Measurements from ENCODE around the gene FAAH.

The FAAH gene

DNA sequence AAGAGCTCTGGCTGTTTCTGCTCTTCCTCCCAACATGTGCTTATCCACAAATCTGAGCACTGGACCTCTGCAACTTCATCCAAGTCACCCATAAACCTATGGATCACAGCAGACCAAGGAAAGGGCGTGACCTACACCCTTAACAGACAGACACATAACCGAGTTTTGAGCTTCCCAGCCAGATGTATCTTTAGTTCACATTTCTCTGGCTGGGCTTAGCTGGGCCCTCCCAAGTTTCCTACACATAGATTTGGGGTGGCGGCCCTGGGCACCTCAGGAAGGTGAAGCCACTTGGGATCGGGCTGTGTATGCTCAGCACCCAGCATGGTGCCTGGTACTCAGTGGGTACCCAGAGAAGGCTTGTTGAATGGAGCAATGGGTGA, 26.4 kb downstream of the FAAH start:
- Histone ChIP-seq H3K4me1 (ENCODE audit: low read length) (peaks cover 6% of the 10 kb centered on the region), H3K4me3 (ENCODE audit: low read length) (no peak overlapping the region), H3K36me3 (replicated peaks; ENCODE audit: low read depth, low read length) (no peaks in the 10 kb centered on the region), H4K20me1 (ENCODE audit: insufficient read depth, low read length) (no peaks in the 10 kb centered on the region), H3K9ac (ENCODE audit: low read length) (no peak overlapping the region), H3K4me2 (ENCODE audit: low read length) (no peak overlapping the region), H3K9me3 (ENCODE audit: insufficient read depth, low read length) (no peaks in the 10 kb centered on the region), H3K79me2 (ENCODE audit: low read length) (no peaks in the 10 kb centered on the region), H2AFZ (ENCODE audit: low read depth, low read length) (no peak overlapping the region), H3K27me3 (ENCODE audit: low read depth, low read length) (peaks cover 4% of the 10 kb centered on the region; the same call in 1 of the 2 replicates), H3K27ac (ENCODE audit: low read length) (no peak overlapping the region)
- TF ChIP-seq, protein P1, sequence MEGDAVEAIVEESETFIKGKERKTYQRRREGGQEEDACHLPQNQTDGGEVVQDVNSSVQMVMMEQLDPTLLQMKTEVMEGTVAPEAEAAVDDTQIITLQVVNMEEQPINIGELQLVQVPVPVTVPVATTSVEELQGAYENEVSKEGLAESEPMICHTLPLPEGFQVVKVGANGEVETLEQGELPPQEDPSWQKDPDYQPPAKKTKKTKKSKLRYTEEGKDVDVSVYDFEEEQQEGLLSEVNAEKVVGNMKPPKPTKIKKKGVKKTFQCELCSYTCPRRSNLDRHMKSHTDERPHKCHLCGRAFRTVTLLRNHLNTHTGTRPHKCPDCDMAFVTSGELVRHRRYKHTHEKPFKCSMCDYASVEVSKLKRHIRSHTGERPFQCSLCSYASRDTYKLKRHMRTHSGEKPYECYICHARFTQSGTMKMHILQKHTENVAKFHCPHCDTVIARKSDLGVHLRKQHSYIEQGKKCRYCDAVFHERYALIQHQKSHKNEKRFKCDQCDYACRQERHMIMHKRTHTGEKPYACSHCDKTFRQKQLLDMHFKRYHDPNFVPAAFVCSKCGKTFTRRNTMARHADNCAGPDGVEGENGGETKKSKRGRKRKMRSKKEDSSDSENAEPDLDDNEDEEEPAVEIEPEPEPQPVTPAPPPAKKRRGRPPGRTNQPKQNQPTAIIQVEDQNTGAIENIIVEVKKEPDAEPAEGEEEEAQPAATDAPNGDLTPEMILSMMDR (IDR thresholded peaks at IDR 0.05; ENCODE audit: low read depth, low read length): no peak
- no peak for TF ChIP-seq EZH2phosphoT487 (IDR thresholded peaks at IDR 0.05; ENCODE audit: low read depth)

GRCh38 chr1:46421739-46422138, 27.6 kb downstream of the FAAH start:
- Histone ChIP-seq H3K9ac (ENCODE audit: low read length) (no peak overlapping the region), H3K36me3 (replicated peaks; ENCODE audit: low read depth, low read length) (no peaks in the 10 kb centered on the region), H3K27ac (ENCODE audit: low read length) (no peak overlapping the region), H3K4me2 (ENCODE audit: low read length) (no peak overlapping the region), H3K4me3 (ENCODE audit: low read length) (no peak overlapping the region), H4K20me1 (ENCODE audit: insufficient read depth, low read length) (no peaks in the 10 kb centered on the region), H3K27me3 (ENCODE audit: low read depth, low read length) (peaks cover 4% of the 10 kb centered on the region; the same call in 1 of the 2 replicates), H3K9me3 (ENCODE audit: insufficient read depth, low read length) (no peaks in the 10 kb centered on the region), H3K4me1 (ENCODE audit: low read length) (peaks cover 5% of the 10 kb centered on the region; the same call in 1 of the 2 replicates), H2AFZ (ENCODE audit: low read depth, low read length) (no peak overlapping the region), H3K79me2 (ENCODE audit: low read length) (no peaks in the 10 kb centered on the region)
- TF ChIP-seq, protein P1 (IDR thresholded peaks at IDR 0.05; ENCODE audit: low read depth, low read length): no peak
- TF ChIP-seq EZH2phosphoT487 (IDR thresholded peaks at IDR 0.05; ENCODE audit: low read depth): no peak

- Histone ChIP-seq H3K4me1 (ENCODE audit: low read length) (peaks cover 5% of the 10 kb centered on the region; the same call in 1 of the 2 replicates), H3K4me3 (ENCODE audit: low read length) (no peak overlapping the region), H3K27me3 (ENCODE audit: low read depth, low read length) (peaks cover 4% of the 10 kb centered on the region; the same call in 1 of the 2 replicates), H4K20me1 (ENCODE audit: insufficient read depth, low read length) (no peaks in the 10 kb centered on the region), H3K36me3 (replicated peaks; ENCODE audit: low read depth, low read length) (no peaks in the 10 kb centered on the region), H3K79me2 (ENCODE audit: low read length) (no peaks in the 10 kb centered on the region), H2AFZ (ENCODE audit: low read depth, low read length) (no peak overlapping the region), H3K9me3 (ENCODE audit: insufficient read depth, low read length) (no peaks in the 10 kb centered on the region), H3K27ac (ENCODE audit: low read length) (no peak overlapping the region), H3K4me2 (ENCODE audit: low read length) (no peak overlapping the region), H3K9ac (ENCODE audit: low read length) (no peak overlapping the region)
- TF ChIP-seq, protein P1 (IDR thresholded peaks at IDR 0.05; ENCODE audit: low read depth, low read length): no peak
- TF ChIP-seq EZH2phosphoT487 (IDR thresholded peaks at IDR 0.05; ENCODE audit: low read depth): no peak
Measured at GRCh38 chr1:46422261-46422871, 28.2 kb downstream of the FAAH start.

GRCh38 chr1:46423574-46424240, 29.6 kb downstream of the FAAH start:
- TF ChIP-seq EZH2phosphoT487 (IDR thresholded peaks at IDR 0.05; ENCODE audit: low read depth): no peak
- TF ChIP-seq, protein P1 (IDR thresholded peaks at IDR 0.05; ENCODE audit: low read depth, low read length): no peak
- H3K9me3 ChIP-seq (ENCODE audit: insufficient read depth, low read length): no peaks in the 10 kb centered on the region
- H3K27me3 ChIP-seq (ENCODE audit: low read depth, low read length): peaks cover 4% of the 10 kb centered on the region; the same call in 1 of the 2 replicates
- peaks cover 5% of the 10 kb centered on the region; the same call in 1 of the 2 replicates for H3K4me1 ChIP-seq (ENCODE audit: low read length)
- no peaks in the 10 kb centered on the region for H3K36me3 ChIP-seq (replicated peaks; ENCODE audit: low read depth, low read length)
- H2AFZ ChIP-seq (ENCODE audit: low read depth, low read length): no peak overlapping the region
- no peaks in the 10 kb centered on the region for H4K20me1 ChIP-seq (ENCODE audit: insufficient read depth, low read length)
- H3K4me2 ChIP-seq (ENCODE audit: low read length): no peak overlapping the region
- no peak overlapping the region for H3K9ac ChIP-seq (ENCODE audit: low read length)
- no peaks in the 10 kb centered on the region for H3K79me2 ChIP-seq (ENCODE audit: low read length)
- no peak overlapping the region for H3K4me3 ChIP-seq (ENCODE audit: low read length)
- no peak overlapping the region for H3K27ac ChIP-seq (ENCODE audit: low read length)
